ENCODE data around the gene CTAGE9. TPM values are rescaled to one million over a fixed set of nuclear protein-coding genes. Genes with fewer than 3 reads are reported as not detected.

CTAGE9 gene
- total RNA-seq, 4 donors from 2014 or later, result 0.19 TPM; not detected in 3

DNA sequence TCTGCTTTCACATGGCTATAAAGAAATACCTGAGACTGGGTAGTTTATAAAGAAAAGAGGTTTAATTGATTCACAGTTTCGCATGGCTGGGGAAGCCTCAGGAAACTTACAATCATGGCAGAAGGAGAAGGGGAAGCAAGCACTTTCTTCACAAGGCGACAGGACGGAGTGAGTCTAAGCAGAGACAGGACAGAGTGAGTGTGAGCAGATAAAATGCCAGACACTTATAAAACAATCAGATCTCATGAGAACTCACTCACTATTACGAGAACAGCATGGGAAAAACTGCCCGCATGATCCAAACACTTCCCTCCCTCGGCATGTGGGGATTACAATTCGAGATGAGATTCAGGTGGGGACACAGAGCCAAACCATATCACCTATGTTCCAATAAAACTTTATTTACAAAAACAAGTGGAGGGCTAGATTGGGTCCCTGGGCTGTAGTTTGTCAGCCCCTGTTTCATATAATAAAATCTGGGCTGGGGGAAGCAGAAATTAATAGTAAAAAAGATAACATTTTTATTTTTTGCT is 37.1 kb upstream of the CTAGE9 start:
- TF ChIP-seq, protein P1, sequence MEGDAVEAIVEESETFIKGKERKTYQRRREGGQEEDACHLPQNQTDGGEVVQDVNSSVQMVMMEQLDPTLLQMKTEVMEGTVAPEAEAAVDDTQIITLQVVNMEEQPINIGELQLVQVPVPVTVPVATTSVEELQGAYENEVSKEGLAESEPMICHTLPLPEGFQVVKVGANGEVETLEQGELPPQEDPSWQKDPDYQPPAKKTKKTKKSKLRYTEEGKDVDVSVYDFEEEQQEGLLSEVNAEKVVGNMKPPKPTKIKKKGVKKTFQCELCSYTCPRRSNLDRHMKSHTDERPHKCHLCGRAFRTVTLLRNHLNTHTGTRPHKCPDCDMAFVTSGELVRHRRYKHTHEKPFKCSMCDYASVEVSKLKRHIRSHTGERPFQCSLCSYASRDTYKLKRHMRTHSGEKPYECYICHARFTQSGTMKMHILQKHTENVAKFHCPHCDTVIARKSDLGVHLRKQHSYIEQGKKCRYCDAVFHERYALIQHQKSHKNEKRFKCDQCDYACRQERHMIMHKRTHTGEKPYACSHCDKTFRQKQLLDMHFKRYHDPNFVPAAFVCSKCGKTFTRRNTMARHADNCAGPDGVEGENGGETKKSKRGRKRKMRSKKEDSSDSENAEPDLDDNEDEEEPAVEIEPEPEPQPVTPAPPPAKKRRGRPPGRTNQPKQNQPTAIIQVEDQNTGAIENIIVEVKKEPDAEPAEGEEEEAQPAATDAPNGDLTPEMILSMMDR (IDR thresholded peaks at IDR 0.05), result no peak
- ATAC-seq (ENCODE audit: low FRiP score), result no peak
- no peak for DNase-seq (ENCODE audit: low spot score)

DNA sequence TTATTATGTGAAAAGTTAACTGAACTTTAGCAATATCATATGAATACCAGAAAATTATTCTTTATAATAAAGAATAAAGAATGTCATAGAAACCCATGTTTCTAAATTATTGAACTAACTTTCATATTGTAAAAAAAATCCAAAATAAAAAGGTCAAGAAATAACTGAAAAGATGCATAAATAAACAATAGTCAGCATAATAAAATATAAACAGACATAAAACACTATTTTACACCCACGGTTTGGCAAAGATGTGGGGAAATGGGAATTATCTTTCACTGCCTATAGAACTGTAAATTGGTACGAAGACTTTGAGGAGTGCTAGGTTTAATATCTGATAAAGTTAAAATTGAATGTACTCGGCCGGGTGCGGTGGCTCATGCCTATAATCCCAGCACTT is 34.7 kb upstream of the CTAGE9 start:
- no peak for ATAC-seq (ENCODE audit: low FRiP score)
- DNase-seq (ENCODE audit: low spot score), result no peak
- TF ChIP-seq, protein P1 (IDR thresholded peaks at IDR 0.05), result no peak

DNA sequence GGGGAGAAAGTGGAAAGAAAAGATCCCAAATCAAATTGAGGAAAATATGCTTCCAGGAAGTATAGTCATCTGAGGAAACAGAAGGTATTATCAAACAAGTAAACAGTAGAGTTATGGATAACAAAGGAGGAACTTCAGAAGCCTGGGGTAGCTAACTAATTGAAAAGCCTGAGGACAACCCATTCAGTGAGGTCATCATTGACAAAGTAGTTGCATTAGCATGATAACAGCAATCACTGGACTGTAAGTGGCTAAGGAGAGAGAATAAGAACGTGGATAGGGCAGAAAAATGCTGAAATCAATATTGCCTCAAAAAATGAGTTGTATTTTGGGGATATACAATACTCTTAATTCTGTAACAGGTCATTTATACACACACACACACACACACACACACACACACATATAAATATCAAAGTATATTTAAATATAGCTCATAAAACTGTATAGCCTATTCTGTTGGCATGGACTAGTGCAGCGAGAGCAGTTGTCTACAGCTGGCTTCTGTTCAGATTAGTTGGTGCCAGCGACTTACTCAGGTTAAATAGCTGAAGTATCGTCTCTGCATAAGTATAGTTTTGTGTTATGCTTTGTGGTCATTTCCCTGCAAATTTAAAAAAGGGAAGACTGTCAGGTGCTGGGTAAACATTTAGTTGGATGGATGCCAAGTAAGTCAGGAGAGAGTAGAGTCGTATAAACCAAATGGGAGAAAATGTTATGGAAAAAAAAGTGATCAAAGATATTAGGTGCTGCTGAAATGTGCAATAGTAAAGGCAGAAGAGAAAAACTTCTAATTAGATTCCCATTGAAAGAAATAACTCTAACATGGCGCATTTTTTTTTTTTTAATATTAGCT is 33.8 kb upstream of the CTAGE9 start:
- DNase-seq (ENCODE audit: low spot score) (no peak), ATAC-seq (ENCODE audit: low FRiP score) (no peak)
- TF ChIP-seq, protein P1 (IDR thresholded peaks at IDR 0.05), result no peak

DNA sequence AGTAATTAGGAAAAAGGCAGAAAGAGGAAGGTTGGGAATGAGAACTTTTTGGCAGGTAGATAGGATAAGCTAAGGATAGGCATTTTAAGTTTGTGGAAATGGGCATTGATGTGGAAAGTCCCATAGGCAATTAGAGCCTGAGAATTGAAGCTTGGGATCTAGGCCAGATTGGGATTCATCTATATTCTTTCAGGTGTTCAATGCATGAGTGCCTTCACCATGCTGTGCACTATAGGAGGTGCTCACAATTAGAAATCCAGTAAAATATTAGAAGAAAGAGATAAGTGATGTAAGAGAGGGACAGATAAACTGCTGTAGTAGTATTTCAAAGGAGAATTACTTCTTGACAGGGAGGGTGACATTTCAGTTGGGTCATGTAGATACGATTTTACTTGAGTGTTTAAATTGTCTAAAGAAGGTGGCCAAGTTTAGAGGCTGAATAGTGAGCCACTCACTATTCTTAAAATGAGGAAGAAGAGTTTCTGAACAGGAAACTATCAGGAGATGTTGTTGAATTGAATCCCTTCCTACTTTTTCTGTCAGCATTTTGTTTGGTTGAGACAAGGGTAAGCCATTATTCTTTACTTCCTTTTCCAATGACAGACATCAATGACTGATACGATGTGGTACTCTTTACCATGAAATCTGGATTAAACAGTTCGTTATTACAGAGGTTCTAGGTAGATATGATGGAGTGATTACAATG is 31.0 kb upstream of the CTAGE9 start:
- TF ChIP-seq, protein P1 (IDR thresholded peaks at IDR 0.05), result no peak
- no peak for ATAC-seq (ENCODE audit: low FRiP score)
- no peak for DNase-seq (ENCODE audit: low spot score)

DNA sequence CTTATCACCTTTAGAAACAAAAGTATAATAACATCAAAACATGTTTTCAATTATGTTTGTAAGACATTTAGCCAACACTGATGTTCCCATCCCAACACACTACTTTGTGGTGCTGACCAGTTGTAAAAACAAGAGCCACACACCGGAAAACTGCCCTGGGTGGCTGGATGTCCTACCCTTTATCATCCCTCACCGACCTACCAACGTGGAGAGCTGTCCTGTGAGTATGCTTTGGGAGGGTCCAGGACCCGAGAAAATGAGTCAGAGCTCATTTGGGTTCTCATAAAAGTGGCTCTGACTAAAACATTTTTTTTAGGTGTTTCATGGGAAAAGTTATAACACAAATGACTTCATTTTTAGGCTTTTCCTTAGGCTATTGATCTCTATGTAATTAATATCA is 29.3 kb upstream of the CTAGE9 start:
- TF ChIP-seq, protein P1 (IDR thresholded peaks at IDR 0.05), result no peak
- ATAC-seq (ENCODE audit: low FRiP score) (no peak), DNase-seq (ENCODE audit: low spot score) (no peak)

DNA sequence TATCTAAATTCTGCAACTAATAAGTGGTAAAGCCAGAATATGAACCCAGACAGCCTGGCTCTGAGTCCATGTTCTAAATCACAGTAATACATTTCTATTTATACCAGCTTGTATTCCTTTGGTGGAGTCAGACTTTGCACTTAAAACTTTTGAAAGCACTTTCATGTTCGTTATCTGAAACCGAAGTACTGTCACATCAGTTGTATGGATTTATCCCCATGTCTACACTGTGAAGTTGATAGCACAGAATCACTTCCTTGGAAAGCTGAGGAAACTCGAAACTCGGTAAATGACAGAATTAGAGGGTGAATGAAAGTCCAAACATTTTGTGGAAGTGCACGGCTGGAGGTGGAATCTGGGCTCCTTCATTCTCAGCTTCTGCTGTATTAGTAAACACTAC is 28.3 kb upstream of the CTAGE9 start:
- no peak for DNase-seq (ENCODE audit: low spot score)
- TF ChIP-seq, protein P1 (IDR thresholded peaks at IDR 0.05), result no peak
- no peak for ATAC-seq (ENCODE audit: low FRiP score)

All from omental fat pad (tissue), 4 donors.